ENCODE results near the gene DOCK11. TPM values are rescaled to one million over a fixed set of nuclear protein-coding genes. Genes with fewer than 3 reads are reported as not detected.

Gene DOCK11
- polyA plus RNA-seq, 1 donor from 2014 or later = 37.2 TPM

DNA sequence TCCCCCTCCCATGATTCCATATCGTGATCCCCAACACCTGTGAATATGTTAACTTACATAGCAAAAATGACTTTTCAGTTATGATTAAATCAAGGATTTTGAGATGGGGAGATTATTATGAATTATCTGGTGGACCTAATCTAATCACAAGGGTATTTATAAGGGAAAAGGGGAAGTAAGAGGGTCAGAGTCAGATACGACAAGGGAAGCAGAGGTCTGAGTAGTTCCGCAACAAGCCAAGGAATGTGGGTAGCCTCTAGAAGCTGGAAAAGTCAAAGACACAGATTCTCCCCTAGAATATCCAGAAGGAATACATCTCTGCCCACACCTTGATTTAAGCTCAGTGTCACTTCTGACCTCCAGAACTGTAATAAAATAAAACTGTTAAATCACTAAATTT lies 230.8 kb downstream of the DOCK11 start:
- no peak overlapping the region for H3K9ac ChIP-seq (ENCODE audit: low read length)
- no peak overlapping the region for H3K4me3 ChIP-seq (ENCODE audit: low read length)
- no peaks in the 10 kb centered on the region for H3K36me3 ChIP-seq (ENCODE audit: insufficient read depth, low read length)
- no peaks in the 10 kb centered on the region for H3K9me3 ChIP-seq (ENCODE audit: low read length)
- no peaks in the 10 kb centered on the region for H3F3A ChIP-seq (ENCODE audit: insufficient read depth, low read length, poor library complexity, severe bottlenecking)
- TF ChIP-seq EZH2 (IDR thresholded peaks at IDR 0.05; ENCODE audit: borderline replicate concordance, insufficient read depth, low read length, poor library complexity, severe bottlenecking) (no peak), SMC3 (conservative IDR thresholded peaks at IDR 0.05; ENCODE audit: poor library complexity) (no peak), EP300 (conservative IDR thresholded peaks at IDR 0.05; ENCODE audit: poor library complexity, severe bottlenecking) (no peak), POLR2AphosphoS5 (IDR thresholded peaks at IDR 0.05) (no peak), TAF1 (IDR thresholded peaks at IDR 0.05; ENCODE audit: low read depth) (no peak), RAD21 (conservative IDR thresholded peaks at IDR 0.05) (no peak), MXI1 (conservative IDR thresholded peaks at IDR 0.05; ENCODE audit: poor library complexity, severe bottlenecking) (no peak)
- TF ChIP-seq, protein P1, sequence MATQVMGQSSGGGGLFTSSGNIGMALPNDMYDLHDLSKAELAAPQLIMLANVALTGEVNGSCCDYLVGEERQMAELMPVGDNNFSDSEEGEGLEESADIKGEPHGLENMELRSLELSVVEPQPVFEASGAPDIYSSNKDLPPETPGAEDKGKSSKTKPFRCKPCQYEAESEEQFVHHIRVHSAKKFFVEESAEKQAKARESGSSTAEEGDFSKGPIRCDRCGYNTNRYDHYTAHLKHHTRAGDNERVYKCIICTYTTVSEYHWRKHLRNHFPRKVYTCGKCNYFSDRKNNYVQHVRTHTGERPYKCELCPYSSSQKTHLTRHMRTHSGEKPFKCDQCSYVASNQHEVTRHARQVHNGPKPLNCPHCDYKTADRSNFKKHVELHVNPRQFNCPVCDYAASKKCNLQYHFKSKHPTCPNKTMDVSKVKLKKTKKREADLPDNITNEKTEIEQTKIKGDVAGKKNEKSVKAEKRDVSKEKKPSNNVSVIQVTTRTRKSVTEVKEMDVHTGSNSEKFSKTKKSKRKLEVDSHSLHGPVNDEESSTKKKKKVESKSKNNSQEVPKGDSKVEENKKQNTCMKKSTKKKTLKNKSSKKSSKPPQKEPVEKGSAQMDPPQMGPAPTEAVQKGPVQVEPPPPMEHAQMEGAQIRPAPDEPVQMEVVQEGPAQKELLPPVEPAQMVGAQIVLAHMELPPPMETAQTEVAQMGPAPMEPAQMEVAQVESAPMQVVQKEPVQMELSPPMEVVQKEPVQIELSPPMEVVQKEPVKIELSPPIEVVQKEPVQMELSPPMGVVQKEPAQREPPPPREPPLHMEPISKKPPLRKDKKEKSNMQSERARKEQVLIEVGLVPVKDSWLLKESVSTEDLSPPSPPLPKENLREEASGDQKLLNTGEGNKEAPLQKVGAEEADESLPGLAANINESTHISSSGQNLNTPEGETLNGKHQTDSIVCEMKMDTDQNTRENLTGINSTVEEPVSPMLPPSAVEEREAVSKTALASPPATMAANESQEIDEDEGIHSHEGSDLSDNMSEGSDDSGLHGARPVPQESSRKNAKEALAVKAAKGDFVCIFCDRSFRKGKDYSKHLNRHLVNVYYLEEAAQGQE (IDR thresholded peaks at IDR 0.05; ENCODE audit: borderline replicate concordance) = no peak
- TF ChIP-seq, protein P2, sequence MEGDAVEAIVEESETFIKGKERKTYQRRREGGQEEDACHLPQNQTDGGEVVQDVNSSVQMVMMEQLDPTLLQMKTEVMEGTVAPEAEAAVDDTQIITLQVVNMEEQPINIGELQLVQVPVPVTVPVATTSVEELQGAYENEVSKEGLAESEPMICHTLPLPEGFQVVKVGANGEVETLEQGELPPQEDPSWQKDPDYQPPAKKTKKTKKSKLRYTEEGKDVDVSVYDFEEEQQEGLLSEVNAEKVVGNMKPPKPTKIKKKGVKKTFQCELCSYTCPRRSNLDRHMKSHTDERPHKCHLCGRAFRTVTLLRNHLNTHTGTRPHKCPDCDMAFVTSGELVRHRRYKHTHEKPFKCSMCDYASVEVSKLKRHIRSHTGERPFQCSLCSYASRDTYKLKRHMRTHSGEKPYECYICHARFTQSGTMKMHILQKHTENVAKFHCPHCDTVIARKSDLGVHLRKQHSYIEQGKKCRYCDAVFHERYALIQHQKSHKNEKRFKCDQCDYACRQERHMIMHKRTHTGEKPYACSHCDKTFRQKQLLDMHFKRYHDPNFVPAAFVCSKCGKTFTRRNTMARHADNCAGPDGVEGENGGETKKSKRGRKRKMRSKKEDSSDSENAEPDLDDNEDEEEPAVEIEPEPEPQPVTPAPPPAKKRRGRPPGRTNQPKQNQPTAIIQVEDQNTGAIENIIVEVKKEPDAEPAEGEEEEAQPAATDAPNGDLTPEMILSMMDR (IDR thresholded peaks at IDR 0.05; ENCODE audit: poor library complexity, severe bottlenecking) = no peak
- no peaks in the 10 kb centered on the region for H4K20me1 ChIP-seq (ENCODE audit: insufficient read depth)
- no peak overlapping the region for H3K4me2 ChIP-seq (ENCODE audit: low read length)
- peaks cover 13% of the 10 kb centered on the region for H3K27me3 ChIP-seq (ENCODE audit: insufficient read depth, low read depth, low read length)
- no peak overlapping the region for H2AFZ ChIP-seq (ENCODE audit: low read depth, low read length)
- no peaks in the 10 kb centered on the region for H3K79me2 ChIP-seq (replicated peaks; ENCODE audit: insufficient read depth, low read length)
- no peaks in the 10 kb centered on the region for H3K9me2 ChIP-seq (ENCODE audit: insufficient read depth, low read length)
- no peak overlapping the region for H3K27ac ChIP-seq (ENCODE audit: low read length)

DNA sequence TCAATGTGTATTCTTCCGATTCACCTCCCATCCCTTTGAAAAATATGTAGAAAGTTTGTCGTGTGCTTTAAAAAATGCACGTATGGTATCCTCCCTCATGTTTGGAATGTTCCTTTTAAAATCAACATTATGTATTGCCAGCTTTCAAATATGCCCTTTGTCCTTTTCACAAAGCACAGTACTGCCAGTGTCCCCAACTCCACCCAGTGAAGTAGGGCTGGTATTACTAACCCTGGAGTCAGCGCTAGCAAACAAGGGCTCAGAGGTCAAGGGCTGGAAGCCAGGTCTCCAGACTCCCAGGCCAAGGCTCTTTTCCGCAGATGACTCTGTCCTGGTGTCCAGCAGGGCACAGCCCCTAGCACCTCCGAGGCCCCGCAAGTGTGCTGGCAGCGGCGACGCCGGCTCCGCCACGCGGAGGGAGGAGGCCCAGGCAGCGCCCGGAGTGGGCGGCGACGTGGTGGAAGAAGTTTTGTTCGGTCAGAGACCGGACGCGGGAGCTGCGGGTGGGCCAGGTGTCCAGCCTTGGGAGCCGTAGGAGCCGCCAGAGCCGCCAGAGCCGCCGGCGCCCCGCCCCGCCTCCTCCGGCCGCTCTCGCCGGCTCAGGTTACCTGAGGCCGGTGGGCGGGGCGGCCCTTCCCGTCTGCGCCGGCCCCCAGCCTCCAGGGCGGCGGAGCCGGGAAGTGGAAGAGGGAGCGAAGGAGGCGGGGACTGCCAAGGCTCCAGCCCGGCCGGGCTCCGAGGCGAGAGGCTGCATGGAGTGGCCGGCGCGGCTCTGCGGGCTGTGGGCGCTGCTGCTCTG lies 231.5 kb downstream of the DOCK11 start, which contains the start of gene IL13RA1:
IL13RA1 (plus strand) TSS at position 720 of the 799 bp plus-strand sequence; CDS start at position 753, 33 bp downstream.
- H3K9ac ChIP-seq (ENCODE audit: low read length) = peak within 1 kb of the TSS; percentile 12
- H3K9me2 ChIP-seq (ENCODE audit: insufficient read depth, low read length) = no peaks in the 10 kb centered on the region
- no peak within 1 kb of the TSS for H3K4me2 ChIP-seq (ENCODE audit: low read length)
- H3K27ac ChIP-seq (ENCODE audit: low read length) = no peak within 1 kb of the TSS
- H3K79me2 ChIP-seq (replicated peaks; ENCODE audit: insufficient read depth, low read length) = no peaks in the 10 kb centered on the region
- H3K4me3 ChIP-seq (ENCODE audit: low read length) = peak within 1 kb of the TSS; percentile 63
- H3K9me3 ChIP-seq (ENCODE audit: low read length) = no peaks in the 10 kb centered on the region
- no peak within 1 kb of the TSS for H2AFZ ChIP-seq (ENCODE audit: low read depth, low read length)
- H3K27me3 ChIP-seq (ENCODE audit: insufficient read depth, low read depth, low read length) = peaks cover 13% of the 10 kb centered on the region
- no peaks in the 10 kb centered on the region for H4K20me1 ChIP-seq (ENCODE audit: insufficient read depth)
- H3F3A ChIP-seq (ENCODE audit: insufficient read depth, low read length, poor library complexity, severe bottlenecking) = no peaks in the 10 kb centered on the region
- no peaks in the 10 kb centered on the region for H3K36me3 ChIP-seq (ENCODE audit: insufficient read depth, low read length)
- no peak for TF ChIP-seq TAF1 (IDR thresholded peaks at IDR 0.05; ENCODE audit: low read depth)

All from neural cell (in vitro differentiated cells).